ENCODE measurements around the gene PLA2G4B.
A peak's percentile ranks its signal among the peaks of the same experiment; 100 is the strongest.

The PLA2G4B gene

DNA sequence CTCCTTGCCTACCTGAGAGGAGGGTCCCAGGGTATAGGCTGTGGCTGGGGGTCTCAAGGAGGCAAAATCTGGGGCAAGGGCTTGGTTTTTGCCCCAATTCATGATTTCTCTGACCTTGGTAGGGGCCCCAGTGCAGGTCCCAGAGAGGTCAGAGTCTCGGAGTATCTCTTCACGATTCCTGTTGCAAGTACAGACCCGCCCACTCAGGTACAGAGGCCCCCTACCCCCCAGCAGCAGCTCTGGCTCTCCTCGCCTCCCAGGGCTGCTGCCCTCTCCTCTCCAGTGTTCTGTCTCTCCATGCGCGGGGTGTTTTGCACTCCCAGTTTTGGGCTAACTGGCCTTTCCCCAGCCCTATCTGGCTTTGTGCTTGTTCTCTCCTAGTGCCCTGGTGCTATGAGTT is 16.2 kb upstream of the PLA2G4B start:
- H3K4me3 ChIP-seq (ENCODE audit: low read length): no peak overlapping the region
- TF ChIP-seq, protein P1, sequence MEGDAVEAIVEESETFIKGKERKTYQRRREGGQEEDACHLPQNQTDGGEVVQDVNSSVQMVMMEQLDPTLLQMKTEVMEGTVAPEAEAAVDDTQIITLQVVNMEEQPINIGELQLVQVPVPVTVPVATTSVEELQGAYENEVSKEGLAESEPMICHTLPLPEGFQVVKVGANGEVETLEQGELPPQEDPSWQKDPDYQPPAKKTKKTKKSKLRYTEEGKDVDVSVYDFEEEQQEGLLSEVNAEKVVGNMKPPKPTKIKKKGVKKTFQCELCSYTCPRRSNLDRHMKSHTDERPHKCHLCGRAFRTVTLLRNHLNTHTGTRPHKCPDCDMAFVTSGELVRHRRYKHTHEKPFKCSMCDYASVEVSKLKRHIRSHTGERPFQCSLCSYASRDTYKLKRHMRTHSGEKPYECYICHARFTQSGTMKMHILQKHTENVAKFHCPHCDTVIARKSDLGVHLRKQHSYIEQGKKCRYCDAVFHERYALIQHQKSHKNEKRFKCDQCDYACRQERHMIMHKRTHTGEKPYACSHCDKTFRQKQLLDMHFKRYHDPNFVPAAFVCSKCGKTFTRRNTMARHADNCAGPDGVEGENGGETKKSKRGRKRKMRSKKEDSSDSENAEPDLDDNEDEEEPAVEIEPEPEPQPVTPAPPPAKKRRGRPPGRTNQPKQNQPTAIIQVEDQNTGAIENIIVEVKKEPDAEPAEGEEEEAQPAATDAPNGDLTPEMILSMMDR (IDR thresholded peaks at IDR 0.05; ENCODE audit: insufficient read depth, low read depth, low read length, missing control alignments): no peak
- no peak for DNase-seq (ENCODE audit: low read depth)

DNA sequence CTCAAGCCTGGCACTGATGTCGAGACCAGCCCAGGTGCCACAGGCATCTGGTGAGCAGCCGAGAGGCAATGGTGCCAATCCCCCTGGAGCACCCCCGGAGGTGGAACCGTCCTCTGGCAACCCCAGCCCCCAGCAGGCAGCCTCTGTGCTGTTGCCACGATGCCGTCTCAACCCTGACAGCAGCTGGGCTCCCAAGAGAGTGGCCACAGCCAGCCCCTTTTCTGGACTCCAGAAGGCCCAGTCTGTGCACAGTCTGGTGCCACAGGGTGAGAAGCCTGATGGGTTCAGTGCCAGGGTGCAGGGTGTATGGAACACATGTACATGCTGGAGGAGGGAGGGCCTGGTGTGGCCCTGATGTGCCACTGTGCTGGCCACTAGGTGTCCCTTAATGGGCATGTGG is 15.7 kb upstream of the PLA2G4B start:
- no peak for DNase-seq (ENCODE audit: low read depth)
- TF ChIP-seq, protein P1 (IDR thresholded peaks at IDR 0.05; ENCODE audit: insufficient read depth, low read depth, low read length, missing control alignments): no peak
- no peak overlapping the region for H3K4me3 ChIP-seq (ENCODE audit: low read length)

DNA sequence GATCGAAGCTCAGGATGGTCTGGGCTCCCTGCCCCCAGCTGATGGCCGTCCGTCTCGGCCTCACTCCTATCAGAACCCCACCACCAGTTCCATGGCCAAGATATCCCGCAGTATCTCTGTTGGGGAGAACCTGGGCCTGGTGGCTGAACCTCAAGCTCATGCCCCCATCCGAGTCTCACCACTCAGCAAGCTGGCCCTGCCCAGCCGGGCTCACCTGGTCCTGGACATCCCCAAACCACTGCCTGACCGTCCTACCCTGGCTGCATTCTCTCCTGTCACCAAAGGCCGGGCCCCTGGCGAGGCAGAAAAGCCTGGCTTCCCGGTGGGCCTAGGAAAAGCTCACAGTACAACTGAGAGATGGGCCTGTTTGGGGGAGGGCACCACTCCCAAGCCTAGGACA is 15.1 kb upstream of the PLA2G4B start:
- no peak overlapping the region for H3K4me3 ChIP-seq (ENCODE audit: low read length)
- TF ChIP-seq, protein P1 (IDR thresholded peaks at IDR 0.05; ENCODE audit: insufficient read depth, low read depth, low read length, missing control alignments): no peak
- no peak for DNase-seq (ENCODE audit: low read depth)

DNA sequence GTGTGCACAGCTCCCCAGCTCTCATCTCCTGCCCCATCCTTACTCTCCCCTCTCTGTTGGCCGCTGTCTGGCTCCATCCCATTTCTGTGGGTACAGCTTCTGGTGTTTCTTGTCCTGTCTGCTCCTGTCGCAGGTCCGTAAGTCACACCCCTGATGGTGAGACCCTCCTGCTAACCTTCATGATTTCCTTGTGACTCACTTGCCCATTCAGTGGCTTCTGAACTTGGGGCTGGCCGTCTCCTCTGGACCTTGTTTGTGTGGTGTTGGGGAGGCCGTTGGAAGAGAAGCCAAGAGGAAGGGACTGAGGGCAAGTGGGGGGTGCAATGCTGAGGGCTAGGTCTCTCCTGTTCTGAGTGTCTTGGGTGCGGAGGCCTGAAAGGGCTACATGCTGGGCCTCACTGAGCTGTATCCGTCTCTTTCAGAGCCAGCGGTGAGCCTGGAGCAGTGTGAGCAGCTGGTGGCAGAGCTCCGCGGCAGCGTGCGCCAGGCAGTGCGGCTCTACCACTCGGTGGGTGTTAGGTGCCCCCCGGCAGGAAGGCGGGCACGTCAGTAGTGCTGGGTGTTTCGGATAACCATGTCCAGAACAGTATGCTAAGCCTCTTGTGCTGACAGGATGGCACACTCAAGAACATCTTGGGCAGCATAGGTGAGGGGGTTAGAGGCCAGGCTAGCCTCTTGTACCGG is 14.4 kb upstream of the PLA2G4B start:
- TF ChIP-seq, protein P1 (IDR thresholded peaks at IDR 0.05; ENCODE audit: insufficient read depth, low read depth, low read length, missing control alignments): no peak
- DNase-seq (ENCODE audit: low read depth): no peak
- no peak overlapping the region for H3K4me3 ChIP-seq (ENCODE audit: low read length)

DNA sequence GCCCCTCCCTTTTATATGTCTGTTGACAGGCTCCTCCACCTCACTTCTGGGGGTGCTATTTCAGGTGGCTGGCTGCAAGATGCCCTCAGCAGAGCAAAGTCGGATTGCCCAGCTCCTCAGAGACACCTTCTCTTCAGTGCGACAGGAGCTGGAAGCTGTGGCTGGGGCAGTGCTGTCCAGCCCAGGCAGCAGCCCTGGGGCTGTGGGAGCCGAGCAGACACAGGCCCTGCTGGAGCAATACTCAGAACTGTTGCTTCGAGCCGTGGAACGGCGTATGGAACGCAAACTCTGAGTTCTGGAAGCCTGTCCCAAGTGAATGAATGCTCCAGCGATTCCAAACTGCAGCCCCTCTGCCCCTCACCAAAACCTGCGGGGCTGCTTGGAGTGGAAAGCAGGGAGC is 13.5 kb upstream of the PLA2G4B start:
- TF ChIP-seq, protein P1 (IDR thresholded peaks at IDR 0.05; ENCODE audit: insufficient read depth, low read depth, low read length, missing control alignments): no peak
- DNase-seq (ENCODE audit: low read depth): no peak

DNA sequence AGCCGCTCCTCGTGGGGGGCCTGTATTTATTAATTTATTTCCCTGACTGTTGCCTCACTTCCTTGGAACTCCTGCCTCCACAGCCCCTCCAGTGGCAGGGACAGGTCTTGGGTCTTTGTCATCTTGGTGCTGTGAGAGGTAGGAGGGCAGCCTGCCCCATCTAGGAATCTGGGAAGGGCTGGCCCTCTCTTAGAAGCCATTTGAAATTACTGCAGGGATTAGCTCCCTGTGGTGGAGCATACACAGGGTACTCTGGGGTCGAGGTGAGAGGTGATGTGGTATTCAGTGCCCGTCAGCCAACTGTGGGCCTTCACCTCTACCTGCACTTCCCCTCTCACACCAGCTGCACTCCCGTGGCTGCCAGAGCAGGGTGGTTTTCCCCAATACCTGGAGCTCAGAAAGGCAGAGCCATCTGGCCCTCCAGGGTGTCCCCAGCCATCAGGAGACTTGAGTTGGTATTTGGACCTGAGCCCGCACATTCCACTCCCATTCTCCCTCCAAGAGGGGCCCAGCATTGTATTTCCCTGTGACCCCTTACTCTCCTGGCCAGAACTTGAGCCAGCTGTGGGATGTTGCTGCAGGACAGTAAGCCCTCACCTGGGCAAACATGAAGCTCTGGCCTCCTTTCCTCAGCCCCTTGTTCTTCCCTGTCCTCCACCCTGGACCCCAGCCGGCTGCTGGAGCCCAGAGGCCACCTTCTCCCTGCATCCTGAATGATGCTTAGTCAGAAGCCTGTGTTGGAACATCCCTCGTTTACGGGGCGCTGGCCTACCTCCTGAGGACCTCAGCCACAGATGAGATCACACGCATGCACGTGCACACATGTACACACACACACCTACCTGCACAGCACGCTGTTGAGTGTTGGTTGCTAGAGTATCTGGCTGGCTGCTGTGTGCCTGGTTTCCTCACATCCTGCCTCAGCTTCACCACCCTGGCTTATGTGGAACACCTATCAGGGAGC is 12.8 kb upstream of the PLA2G4B start:
- TF ChIP-seq, protein P1 (IDR thresholded peaks at IDR 0.05; ENCODE audit: insufficient read depth, low read depth, low read length, missing control alignments): no peak
- H3K4me3 ChIP-seq (ENCODE audit: low read length): no peak overlapping the region
- peak; percentile 52 for DNase-seq (ENCODE audit: low read depth)

More for the DNA sequence above, 13.5 kb upstream of the PLA2G4B start:
- no peak overlapping the region for H3K4me3 ChIP-seq (ENCODE audit: low read length)

Measured in epithelial cell of esophagus (primary cell).